HG03571 (cell line): ENCODE results near the gene ATP2A3.

ENCODE experiments used
- ATAC-seq: cut with Tn5 transposase; IDR thresholded peaks from one replicate; pipeline ENCODE4 v1.9.1; 2021; ENCODE audit not compliant: unreplicated experiment

The ATP2A3 gene

DNA sequence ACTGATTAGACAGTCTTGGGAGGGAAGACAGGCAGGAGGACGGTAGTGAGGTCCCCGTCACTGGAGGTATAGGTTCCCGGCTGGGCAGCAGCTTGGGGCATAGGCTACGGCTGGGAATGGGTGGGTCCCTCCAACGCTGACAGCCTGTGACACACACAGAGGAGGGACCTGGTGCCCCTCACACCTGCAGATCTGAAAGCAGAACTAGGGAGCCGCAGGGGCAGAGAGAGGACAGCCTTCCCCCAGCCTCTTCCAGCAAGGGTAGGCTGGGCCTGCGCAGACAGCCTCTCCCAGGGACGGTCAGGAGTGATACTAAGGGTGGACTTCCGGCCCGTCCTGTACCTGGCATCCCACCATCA lies 49.9 kb downstream of the ATP2A3 start:
- peak; percentile 39 for ATAC-seq

DNA sequence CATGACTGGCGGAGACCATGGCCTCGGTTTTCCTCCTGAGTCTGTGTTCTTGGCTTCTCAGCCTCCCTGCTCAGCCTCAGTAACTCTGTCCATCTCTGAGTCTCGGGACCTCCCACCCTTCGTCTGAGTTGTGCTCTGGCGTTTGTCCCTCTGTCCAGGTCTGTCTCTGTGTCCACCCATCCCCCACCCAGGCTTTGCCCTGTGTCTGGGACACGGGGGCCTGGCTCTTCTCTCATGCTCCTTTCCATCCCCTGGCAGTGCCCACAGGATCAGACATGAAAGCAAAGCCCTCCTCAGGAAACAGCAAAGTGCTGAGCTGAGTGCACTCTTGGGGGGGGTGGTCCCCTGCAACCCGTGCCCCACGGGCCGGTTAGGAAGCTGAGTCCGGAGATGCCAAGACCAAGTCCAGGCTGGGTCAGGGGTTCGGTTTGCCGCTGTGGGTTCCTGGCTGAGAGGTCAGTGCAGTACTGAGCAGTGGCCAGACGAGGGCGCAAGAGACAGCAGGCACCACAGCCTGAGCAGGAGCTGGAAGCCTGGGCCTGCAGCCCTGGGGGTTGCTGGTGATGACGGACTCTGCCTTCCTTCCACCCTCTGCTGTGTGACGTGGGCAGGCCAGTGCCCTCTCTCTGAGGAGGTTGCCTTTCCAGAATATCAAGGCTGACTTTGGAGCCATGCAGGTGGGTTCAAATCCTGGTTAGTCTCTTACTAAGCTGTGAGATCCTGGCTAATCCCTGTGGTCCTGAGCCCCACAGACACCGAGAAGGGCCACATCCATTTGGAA lies 50.5 kb downstream of the ATP2A3 start:
- peak; percentile 37 for ATAC-seq

DNA sequence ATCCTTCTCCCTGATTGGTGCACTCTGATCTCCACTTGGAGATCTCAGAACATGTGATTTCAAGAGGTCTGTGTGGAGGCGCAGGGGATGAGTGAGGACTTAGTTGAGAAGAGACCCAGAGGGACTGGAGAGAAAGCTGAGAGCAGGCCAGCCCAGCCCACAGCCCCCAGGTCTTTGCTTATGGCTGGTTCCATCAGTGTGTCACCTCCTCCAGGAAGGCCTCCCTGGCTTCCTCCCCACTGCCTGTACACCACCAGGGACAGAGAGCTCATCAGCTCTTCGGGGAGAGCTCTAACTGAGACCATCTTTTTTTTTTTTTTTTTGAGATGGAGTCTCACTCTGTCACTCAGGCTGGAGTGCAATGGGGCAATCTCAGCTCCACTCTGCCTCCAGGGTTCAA lies 51.4 kb downstream of the ATP2A3 start:
- ATAC-seq = no peak

DNA sequence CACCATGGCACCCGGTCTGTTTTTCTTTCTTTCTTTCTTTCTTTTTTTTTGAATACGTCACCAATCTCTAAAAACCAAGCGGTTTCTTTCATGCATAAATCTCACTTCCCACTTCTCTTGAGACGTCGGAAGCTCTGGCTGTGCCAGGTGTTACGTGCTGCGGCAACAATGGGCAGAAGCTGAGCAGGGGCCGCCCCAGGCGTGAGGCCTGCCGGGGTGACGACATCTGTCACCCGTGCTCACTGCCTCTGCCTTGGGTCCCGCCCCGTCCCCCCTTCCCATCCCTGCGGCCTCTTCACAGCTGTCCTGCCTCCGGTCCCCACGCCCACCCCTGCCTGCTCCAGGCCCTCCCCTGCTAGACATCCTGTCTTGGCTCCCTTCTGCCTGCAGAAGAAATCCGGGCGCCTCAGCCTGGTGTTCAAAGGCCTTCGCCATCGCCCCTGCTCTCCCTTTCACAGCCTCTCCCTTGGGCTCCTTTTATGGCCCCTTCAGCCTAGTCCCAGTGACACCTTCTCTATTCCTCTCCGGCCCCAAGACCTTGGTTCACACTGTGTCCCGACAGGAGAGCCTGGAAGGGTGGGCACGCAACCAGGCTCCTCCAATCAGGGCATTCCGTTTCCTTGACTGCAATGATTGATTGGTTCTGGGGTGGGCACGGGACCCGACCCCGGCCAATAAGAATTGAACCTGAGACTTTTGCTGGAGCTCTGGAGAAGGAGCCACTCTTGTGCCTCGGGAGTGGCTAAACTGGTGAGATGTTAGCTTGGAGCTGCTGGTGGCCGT lies 52.8 kb downstream of the ATP2A3 start:
- ATAC-seq = peak; percentile 67

DNA sequence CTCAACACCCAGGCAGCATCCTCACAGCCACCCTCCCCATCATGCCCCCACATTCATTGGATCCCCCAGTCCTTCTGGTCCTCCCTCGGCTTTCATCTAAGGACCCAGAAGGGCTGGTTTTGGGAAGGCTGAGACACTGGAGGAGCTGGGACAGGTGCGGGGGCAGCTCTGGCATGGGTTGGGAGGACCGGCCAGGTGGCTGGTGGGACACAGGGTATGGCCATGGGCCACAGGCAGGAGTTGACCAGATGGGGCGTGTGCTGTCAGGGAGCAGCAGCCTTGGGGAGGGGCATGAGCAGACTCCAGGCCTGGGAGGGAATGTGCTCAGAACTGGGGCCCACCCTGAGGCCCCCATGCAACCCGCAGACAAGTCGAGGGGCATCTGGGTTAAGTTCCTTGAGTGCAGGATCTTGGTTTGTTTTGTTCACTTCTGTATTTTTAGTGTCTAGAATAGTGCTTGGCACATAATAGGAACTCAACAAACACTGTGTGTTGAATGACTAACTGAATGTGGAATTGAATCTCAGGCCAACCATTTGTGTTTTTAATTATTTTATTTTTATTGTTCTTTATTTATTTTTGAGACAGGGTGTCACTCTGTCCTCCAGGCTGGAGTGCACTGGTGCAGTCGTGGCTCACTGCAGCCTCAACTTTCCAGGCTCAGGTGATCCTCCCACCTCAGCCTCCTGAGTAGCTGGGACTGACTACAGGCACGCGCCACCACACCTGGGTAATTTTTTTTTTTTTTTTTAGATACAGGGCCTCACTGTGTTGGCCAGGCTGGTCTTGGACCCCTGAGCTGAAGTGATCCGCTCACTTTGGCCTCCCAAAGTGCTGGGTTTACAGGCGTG lies 53.6 kb downstream of the ATP2A3 start:
- no peak for ATAC-seq

DNA sequence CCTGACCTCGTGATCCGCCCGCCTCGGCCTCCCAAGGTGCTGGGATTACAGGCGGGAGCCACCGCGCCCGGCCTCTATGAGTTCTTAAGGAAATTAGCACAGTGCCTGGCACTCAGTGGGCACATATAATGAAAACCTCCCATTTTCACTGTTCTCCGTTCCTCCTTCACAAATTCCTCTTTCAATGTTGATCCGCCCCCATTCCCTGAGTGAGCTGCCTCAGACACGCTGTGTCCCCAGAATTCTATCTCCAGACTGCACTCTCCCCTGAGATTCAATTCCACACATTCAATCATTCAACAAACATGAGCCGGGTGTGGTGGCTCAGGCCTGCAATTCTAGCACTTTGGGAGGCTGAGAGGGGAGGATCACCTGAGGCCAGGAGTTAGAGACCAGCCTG lies 55.0 kb downstream of the ATP2A3 start:
- no peak for ATAC-seq

DNA sequence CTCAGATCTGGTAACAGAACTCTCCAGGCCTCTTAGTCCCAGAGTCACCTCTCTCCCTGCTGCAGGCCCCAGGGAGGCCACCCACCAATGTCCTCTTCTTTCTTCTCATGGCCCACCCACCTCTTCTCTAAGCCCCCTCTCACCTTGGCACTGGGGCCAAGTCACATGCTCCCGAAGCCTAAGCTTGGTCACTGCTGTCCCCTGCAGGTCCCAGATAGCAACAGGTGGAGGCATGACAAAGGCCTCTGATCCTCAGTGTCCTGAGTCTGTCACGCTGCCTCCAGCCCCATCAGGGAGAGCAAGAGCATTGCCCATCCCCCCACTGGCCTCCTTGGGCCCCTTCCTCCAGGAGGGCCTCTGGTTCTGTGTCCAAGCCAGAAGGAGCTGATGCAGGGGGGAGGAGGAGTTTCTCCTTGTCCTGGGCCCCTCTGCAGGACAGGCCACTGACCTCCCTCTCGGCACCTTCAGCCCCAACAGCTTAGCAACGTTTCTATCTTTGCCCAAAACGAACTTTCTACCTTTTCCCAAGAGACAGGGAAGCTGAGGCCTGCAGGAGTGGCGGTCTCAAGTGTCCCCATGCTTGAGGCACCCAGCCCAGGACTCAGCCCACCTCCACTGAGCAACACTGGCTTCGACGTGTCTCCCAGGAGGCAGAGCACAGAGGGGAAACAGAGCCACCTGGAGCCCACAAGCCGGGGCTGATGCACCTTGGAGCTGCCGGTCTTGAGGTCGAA lies 56.6 kb downstream of the ATP2A3 start:
- no peak for ATAC-seq

DNA sequence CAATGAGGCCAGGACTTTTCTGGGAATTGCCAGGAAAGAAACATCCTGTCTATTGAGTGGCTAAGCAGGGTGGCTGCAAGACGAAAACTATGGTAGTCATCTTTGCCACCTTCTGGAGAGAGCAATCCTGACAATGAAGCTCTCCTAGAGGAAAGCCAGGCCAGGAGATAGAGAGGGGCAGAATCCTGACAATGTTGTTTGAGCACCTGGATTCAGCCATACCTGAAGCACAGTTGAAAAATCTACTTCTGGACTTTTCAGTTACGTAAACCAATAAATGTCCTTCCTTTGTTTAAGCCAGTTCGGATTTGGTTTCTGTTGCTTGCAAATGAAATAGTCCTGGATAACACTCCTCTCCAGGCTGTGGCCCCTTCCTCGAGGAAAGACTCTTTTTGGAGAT lies 57.4 kb downstream of the ATP2A3 start:
- no peak for ATAC-seq

DNA sequence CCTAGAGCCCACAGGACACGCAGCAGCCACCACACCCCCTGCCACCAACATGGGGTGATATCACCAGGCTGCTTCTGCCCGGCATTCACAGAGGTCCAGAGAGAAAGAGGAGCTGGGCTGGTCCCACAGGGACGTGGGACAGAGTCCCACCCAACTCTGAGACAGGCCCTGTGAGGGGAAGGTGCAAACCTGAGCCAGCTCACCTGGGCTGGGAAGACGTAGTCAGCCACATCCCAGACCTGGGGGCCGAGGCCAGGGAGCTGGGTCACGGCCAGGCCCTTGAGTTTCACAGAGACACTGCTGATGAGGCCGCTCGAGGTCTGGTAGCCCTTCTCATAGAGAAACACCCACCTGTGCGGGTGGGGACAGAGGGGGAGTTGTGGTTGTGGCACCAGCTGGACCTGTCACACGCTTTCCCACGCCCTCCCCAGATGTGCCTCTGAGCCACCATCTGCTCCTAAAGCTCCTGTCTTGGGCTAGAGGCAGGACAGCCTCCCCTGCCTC lies 59.2 kb downstream of the ATP2A3 start:
- no peak for ATAC-seq

DNA sequence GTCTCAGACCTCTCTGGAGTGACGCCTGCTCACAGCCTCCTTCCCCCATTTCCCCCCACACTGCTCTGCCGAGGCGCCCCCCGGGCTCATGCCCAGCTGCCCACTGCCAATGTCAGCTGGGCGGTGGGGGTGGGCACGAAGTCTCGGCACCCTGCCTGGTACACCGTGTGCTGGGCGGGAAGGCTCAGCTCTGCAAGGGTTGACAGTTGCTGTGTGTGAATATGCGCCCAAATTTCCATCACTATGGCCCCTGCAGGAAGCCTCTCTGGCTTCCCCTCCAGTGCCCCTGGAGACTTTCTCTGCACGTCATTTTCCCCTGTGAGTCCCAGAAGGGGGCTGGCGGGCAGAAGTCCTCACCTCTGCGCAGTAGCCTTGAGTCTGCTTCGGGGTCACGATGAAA lies 59.7 kb downstream of the ATP2A3 start:
- ATAC-seq = no peak

DNA sequence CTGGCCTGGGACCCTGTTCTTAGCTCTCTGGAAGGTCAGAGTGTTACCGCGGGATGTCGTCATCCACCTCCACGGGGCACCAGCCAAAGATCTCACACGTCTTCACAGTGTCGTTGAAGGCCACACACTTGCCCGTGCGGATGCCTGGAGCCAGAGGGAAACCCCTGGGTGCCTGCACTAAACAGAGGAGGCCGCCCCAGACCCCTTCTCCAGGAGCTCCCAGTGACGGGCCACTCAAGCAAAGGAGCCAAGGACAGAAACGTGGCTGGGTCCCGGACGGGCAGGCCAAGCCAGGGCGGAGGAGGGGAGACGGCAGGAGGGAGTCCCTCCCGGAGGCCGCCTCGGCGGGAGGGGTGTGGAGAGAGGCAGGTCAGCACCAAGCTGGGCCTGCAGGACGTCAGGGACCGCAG lies 60.4 kb downstream of the ATP2A3 start:
- no peak for ATAC-seq

DNA sequence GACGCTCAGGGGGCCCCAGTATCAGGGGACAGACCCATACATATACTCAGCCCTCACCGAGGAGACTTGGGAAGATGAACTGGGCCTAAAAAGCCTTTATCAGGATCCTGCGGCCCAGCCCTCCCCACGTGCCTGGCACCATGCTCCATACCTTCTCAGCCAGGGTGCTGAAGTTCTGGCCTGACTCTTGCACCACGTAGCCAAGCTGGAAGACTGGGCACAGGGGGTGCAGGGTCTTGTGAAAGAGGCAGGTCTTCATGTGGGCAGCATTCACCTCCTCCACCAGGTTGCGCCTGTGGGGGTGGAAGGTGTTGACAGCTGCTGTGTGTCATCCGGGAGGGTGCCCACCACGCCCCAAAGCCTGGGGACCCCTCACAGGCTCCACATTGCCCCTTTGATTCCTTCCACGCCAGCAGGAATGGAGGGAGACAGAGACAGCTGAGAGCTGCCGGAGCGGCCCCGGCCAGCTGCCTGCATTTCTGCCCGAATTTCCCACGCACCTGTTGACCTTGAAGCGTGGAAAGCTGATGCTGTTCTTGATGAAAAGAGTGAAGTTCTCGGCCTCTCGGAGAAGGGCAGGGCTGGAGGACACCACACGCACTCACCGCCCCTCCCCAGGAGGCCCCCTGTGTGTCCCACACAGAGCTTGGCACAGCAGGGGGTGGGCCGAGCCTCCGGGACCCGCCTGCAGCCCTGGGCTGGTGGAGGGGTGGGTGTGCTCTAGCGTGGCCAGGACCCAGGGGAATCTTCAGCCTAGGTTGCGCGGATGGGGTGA lies 61.0 kb downstream of the ATP2A3 start:
- no peak for ATAC-seq

DNA sequence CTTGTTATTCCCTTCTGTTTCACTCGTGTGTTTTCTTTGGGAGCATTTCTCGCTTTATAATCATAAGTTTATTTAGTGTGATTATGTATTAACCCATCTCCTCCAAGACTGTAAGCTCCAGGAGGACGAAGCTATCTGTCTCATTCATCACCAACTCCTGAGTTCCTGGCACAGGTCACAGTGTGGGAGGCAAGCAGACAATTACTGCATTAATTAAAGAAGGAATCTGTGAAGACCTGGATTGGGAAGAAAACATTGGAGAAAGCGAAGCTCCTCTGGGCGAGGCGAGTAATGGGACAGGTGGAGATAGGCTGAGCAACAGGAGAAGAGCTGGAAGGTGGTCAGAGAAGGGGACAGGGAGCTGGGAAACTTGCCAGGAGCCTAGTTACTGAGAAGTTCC lies 63.6 kb downstream of the ATP2A3 start:
- ATAC-seq = no peak

DNA sequence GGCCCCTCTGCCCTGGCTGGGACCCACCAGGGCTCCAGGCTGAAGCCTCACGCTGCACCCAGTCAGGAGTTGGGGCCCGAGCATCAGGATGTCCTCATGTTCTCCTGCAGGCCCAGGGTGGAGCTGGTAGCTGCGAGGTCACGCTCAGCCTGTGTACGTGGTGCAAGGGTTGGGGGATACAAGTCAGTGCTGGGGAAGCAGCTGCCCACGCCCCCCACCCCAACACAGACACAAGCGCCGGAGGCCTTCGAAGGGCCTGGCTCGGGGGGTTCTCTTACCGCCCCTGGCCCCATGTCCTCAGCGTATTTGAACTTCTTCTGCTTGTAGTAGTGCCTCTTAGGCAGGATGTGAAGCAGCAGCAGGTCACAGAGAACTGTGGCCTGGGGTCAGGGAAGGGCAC lies 66.5 kb downstream of the ATP2A3 start:
- ATAC-seq = no peak

DNA sequence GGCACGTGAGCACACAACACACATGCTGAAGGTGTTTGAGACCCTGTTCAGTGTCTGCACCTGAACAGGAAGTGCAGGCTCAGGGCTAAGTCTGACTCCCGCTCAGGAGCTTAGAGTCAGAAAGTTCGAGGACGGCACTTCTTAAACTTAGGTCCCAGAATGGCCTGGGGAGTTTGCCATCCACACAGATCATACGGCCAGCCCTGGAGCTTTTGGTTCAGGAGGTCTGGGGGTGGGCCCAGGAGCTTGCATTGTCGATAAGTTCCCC lies 67.3 kb downstream of the ATP2A3 start:
- ATAC-seq = no peak

DNA sequence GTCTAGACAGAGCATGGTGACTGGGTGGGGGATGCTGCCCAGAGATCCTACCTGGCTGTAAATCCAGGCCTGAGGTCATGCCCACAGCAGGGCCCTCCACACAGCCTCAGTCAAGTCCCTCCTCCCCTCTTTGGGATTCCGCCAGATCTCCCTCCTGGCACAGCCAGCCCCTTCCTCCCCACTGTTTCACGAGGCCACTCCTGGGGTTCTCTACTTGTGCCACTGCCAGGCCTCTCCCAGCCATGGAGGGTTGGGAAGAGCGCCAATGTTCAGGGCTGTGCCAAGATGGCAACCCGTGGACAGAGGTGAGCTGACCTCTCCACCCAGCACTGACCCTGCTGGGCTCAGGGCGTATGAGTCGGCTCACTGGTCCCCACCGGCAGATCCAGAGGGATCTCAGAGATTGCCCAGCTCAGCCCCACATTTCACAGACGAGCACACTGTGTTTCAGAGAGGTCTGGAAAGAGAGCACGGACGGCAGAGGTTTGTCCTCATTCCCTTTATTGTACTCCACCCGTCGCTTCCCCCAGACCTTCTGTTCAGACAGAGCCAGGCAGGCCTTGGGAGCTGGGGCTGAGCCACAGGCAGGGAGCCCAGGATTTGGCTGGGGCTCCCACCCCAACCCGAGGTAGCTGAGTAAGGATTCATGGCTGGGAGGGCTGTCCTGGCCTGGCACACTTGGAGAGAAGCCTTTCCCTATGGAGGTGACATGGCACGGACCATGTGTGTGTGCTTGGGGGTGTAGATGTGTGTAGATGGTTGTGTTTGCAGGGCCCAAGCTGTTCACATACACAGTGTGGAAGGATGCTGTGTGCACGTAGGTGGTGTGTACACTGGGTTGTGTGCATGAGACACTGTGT lies 67.9 kb downstream of the ATP2A3 start:
- ATAC-seq = no peak

DNA sequence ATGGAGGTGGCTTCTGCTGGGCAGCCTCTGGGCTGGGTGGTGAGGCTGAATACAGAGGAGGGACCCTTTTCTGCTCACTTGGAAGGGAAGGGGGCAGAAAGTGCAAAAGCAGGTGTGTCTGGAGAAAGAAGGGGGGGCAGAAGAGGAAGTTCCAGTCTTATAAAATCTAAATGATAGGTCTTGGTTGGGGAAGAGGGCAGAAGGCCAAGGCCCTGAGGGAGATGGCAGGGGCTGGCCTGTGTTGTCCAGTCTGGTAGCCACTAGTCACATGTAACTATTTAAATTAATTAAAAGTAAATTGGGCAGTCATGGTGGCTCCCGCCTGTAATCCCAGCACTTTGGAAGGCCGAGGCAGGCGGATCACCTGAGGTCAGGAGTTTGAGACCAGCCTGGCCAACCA lies 68.9 kb downstream of the ATP2A3 start:
- ATAC-seq = no peak

DNA sequence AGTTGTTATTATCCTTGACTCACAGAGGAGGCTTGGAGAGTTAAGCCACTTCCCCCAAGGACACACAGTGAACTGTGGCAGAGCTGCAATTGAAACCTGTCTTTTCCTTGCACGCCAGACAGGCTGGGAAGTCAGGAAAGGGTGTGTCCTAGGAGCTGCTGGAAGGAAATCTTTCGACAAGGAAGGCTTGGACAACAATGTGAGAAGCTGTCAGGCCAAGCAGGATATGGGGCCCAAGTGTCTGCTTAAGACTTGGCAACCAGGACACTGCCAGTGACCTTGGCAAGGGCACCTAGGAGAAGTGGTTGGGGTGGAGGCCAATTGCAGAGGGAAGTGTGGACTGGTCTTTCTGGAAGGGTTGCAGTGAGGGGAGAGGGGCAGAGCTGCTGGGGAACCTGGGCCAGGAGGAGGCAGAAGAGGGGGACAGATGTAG lies 69.3 kb downstream of the ATP2A3 start:
- ATAC-seq = no peak

DNA sequence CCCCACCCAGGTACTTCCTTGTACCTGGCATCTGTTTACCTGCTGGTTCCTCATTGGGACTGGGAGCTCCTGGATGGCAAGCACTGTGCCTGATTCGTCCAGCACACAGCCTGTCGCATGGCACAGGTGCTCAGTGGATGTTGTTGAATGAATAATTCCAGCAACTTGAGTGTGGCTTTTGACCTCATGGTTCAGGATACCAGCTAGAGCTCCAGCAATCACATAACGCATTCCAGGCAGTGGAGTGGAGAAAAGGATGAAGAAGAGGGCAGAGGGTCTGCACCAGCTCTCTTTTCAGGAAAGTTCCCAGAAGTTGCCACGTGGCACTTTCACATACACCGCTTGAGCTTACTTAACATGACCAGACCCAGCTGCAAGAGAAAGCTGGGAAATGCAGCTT lies 70.0 kb downstream of the ATP2A3 start:
- no peak for ATAC-seq
